NK-92 (cell line): ENCODE results near the gene ACOT6.
"Not testable (repeated sequence)": the region's sequence is repeated elsewhere in the genome, so short reads cannot be mapped to it uniquely, and the experiment has no call there.

ENCODE experiments used
- DNase-seq: peaks from one replicate; lab custom pipeline; 2025; ENCODE audit not compliant: unreplicated experiment; lab: John Stamatoyannopoulos, UW

The ACOT6 gene

DNA sequence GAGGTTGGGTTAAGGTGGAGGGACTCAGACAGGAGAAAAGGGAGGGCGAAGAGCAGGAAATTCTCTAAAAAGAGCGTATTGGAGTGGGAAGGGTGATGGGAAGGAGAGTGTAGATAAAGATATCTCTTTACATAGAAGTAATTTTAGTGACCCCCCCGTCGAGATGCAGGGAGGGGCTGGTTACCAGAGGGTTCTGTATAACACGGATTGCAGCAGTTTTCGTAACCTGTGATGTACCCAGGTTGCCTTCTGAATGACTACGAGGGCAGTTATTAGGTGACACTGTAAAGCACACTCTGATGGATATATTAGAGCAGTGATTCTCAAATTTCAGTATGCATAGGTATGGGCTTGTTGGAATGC lies 32.9 kb downstream of the ACOT6 start:
- no peak for DNase-seq

DNA sequence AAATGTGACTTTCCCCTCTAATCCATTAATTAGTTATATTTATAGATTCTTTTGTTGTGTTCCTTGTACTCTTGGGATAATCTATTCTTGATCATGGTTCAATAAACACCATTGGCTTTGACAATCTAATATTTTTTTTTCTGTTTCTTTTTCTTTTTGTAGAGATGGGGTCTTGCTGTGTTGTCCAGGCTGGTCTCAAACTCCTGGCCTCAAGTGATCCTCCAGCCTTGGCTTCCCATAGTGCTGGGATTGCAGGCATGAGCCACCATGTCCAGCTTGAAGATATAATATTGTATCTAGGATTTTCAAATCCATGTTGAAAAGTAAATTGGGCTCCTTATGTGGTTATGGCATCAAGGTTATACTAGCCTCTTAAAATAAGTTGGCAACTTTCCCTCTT lies 38.7 kb downstream of the ACOT6 start:
- DNase-seq = no peak

DNA sequence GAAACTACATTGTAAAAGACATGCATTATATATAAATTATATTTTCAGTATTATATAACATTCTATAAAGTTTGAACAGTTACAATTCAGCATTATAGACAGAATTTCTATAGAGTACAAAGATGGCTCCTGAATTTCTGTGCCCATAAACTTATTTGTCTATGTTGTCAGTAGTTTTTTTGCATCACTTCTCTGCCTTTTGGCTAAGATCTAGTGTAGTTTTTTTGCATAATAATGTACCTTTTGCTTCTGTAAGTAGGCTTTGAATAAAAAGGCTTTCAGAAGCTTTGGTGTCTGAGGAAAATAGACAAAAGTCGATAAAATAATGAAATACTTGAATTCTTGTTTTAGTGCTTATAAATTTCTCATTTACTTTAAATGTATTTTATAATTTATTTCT lies 43.5 kb downstream of the ACOT6 start:
- DNase-seq = no peak

DNA sequence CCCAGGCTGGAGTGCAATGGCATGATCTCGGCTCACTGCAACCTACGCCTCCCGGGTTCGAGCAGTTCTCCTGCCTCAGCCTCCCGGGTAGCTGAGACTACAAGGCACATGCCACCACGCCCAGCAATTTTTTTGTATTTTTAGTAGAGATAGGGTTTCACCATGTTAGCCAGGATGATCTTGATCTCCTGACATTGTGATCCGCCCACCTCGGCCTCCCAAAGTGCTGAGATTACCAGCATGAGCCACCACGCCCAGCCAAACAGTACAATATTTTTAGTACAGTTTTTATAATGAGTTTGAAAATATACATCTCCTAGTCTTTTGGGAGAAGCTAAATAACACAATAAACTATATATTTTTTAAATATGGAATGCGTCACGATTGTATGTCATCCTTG lies 46.9 kb downstream of the ACOT6 start:
- DNase-seq = not testable (repeated sequence)

DNA sequence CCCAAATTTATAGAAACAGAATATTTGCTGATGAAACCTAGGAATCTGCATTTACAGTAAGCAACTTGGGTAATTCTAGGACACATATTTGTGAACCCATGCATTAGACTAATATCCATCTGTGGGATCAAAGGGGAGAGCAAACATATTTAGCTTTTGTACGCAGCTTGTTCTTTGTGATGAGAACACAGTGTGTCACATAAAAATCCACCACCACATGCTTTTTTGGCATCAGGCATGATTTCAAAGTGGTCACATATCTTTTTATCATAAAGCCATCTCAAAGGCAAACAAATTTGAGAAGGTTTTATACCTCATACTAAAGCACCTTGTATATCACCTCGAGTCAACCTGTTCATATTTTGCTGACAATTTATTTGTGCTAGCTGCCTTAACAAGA lies 48.2 kb downstream of the ACOT6 start:
- DNase-seq = no peak

DNA sequence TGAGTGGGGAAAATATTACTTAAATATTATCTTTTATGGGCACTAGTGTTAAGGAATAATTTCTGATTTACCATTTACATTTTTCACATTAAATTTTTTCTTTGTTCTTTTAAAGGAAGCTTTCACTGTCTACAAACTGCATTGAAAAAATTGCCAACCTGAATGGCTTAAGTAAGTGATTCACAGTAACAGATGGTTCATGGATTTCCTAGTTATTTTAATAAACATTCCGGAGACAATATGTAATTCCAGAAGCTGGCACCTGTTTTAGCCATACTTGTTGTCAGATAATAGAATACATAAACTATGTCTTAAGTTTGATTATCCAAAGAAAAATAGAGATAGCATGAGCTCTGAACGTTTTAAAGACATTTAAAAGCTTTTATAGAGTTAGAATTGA lies 49.6 kb downstream of the ACOT6 start:
- no peak for DNase-seq

DNA sequence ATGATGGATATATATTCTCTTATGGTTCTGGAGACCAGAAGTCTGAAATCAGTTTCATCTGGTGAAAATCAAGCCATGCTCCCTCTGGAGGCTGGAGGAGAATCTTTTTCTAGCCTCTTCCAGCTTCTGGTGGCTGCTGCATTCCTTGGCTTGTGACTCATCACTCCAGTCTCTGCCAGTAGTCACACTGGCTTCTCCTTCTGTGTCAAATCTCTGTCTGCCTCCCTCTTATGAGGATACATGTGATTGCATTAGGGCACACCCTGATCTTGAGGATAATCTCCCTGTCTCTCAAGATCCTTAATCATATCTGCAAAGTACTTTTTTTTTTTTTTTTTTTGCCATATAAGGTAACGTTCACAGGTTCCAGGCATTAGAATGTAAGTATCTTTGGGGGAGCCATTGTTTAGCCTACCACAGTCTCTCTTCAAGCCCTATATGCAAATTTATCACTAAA lies 50.2 kb downstream of the ACOT6 start:
- DNase-seq = no peak

DNA sequence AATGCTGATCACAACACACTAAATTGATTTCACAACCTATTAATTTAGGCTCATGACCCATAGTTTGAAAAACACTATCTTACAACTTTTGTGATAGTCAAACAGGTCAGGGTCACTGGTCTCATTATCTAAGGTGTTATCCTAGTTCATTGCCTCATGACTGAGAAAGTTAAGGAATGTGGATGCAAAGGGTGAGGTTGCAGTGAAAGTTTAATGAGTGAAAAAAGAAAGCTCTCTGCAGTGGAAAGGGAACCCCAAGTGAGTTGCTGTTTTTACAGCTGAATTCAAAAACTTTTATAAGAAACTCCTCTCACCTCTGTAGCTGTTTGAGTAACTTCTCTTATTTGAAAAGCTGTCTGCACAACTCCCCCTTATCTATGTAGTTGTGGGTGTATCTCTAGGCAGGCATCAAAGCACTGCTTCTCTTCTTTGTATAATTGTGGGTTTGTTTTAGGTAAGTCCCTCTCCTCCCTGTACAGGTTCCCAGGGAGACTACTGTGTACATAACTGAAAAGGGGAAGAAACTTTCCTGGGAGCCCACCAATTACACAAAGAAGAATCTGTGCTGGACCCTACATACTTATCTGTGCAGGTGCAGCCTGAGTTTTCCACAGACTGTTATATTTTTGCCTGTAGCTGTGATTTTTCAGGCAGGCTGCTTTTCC lies 51.4 kb downstream of the ACOT6 start:
- no peak for DNase-seq

DNA sequence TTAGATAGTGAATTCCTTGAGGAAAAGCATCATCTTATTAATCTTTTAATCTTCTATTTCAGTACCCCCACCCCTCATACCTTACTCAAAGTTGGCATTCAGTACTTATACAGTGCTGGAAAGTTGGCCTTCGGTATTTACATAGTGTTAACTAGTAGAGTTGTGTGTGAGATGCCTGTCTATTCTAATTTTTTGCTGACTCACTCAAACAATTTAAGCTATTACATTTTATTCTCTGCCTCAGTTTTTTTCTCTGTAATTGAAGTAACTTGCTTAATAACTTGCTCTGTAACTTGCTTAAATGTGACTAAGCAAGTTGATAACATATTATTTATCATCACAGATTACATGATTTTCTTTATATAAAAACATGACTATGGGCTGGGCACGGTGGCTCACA lies 52.8 kb downstream of the ACOT6 start:
- no peak for DNase-seq

DNA sequence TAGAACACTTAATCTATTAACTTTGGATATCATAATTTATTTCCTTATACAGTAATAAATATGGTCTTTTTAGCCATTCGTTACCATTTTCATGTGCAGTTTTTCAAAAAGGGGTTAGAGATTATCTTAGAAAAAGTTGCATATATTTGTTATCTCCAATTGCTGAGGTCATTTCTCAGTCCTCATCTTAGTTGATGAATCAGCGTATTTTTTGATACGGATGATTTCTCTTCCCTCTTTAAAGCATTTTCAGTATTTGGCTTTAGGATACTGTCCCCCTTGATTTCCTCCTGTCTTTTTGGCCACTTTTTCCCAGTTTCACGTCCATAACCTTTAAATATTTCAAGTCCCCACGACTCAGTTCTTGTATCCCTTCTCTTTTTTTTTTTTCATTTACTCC lies 54.3 kb downstream of the ACOT6 start:
- DNase-seq = no peak

DNA sequence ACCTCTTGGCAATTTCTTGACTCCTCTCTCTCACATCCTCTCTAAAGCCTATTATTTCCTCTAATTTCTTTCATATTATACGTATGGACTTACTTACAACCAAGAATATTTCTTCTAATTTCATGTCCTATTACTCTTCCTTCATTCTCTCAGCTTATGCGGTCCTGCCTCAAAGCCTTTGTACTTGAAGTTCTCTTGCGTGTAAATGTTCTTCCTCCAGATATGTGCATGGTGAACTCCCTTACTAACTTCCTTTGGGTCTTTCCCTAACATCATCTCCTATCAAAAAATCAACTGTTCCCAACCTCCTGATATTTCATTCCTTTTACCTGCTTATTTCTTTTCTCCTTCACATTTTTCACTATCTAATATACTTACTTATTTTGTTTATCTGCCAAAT lies 55.5 kb downstream of the ACOT6 start:
- no peak for DNase-seq
